Sigmoid colon (tissue), 4 donors: Measurements from ENCODE around the gene UQCRFS1.

Experiments
- CTCF ChIP-seq, 4 experiments: fragments of 450-650 bp in 3 of 4; fragments of 200-600 bp in 1 of 4; IDR thresholded peaks; one replicate each; pipeline ENCODE4 v1.5.1; 2016 to 2019; ENCODE audit warnings: antibody characterized with exemption in 4 of 4, mild to moderate bottlenecking in 3 of 4, moderate library complexity in 2 of 4
- POLR2A ChIP-seq, 2 donors: fragments of 450-650 bp; IDR thresholded peaks; one replicate each; pipeline ENCODE4 v1.6.1; 2016; ENCODE audit warnings: antibody characterized with exemption in 2 of 2, mild to moderate bottlenecking in 2 of 2, moderate library complexity in 2 of 2
- POLR2AphosphoS5 ChIP-seq, 4 donors: sonication (generic); formaldehyde crosslinking; IDR thresholded peaks; one replicate each; pipeline ENCODE4 v1.6.1; 2017; ENCODE audit warnings: antibody characterized with exemption in 4 of 4

DNA sequence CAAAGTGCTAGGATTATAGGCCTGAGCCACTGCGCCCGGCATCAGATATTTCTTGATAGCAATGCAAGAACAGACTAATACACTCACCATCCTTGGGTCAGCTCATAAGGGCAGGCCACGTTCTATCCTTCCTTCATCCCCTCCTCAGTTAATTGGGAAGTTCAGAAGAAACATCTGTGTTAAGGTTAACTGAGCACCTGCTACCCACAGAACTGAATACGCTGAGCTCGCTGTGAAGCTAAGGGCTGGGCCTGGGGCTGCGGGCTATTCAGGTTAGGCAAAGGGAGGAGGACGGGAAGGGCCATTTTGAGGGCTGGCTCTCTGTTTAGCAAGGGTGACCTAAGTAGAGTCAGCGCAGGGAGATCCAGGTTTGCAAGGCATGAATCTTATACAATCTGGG lies 43.0 kb upstream of the UQCRFS1 start:
- TF ChIP-seq POLR2A (IDR thresholded peaks at IDR 0.05): no peak
- TF ChIP-seq CTCF (IDR thresholded peaks at IDR 0.05): no peak
- no peak for TF ChIP-seq POLR2AphosphoS5 (IDR thresholded peaks at IDR 0.05)
